GM13977 (cell line): ENCODE data around the gene SLC46A3.

Experiments used
- DNase-seq: peaks from one replicate; pipeline ENCODE4 v3.0.0; 2012; ENCODE audit warnings: low spot score
- in situ Hi-C: fragments of 300-500 bp; cut with MboI; formaldehyde crosslinking; loops from one replicate; pipeline ENCODE4 v1.12.0; 2022; ENCODE audit warnings: low sequenced_read_pairs, low pct_unique_long_range_greater_than_20kb, mixed read lengths, inconsistent platforms; ENCODE audit not compliant: unreplicated experiment
- TF ChIP-seq, protein P1 (sequence below): IDR thresholded peaks from 2 replicates; pipeline ENCODE4 v1.5.1; 2012; ENCODE audit warnings: mild to moderate bottlenecking, control low read depth; ENCODE audit not compliant: insufficient read depth; ENCODE audit errors: extremely low read depth, missing control alignments

SLC46A3 gene

DNA sequence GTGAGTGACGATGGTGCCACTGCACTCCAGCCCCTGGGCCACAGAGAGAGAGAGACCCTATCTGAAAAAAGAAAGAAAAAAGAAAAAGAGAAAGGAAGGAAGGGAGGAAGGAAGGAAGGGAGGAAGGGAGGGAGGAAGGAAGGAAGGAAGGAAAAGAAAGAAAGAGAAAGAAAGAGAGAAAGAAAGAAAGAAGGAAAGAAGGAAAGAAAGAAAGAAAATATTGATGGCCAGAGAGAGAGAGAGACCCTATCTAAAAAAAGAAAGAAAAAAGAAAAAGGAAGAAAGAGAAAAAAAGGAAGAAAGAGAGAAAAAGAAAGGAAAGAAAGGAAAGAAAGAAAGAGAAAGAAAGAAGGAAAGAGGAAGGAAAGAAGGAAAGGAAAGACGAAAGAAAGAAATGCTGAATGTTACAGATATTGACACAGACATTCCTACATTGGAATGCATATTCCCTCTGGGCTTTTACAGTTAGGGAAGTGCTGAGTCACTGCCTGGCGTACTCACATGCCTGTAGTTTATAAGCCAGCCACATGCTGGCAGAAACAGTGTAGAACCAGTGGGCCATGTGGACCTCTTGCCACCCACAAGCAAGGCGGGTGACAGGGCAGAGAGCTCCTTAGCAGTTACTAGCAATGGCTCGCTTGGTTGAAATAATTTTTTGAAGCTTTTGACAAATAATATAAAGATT lies 34.6 kb upstream of the SLC46A3 start:
- in situ Hi-C loops = no loop called here
- DNase-seq = no peak
- TF ChIP-seq, protein P1, sequence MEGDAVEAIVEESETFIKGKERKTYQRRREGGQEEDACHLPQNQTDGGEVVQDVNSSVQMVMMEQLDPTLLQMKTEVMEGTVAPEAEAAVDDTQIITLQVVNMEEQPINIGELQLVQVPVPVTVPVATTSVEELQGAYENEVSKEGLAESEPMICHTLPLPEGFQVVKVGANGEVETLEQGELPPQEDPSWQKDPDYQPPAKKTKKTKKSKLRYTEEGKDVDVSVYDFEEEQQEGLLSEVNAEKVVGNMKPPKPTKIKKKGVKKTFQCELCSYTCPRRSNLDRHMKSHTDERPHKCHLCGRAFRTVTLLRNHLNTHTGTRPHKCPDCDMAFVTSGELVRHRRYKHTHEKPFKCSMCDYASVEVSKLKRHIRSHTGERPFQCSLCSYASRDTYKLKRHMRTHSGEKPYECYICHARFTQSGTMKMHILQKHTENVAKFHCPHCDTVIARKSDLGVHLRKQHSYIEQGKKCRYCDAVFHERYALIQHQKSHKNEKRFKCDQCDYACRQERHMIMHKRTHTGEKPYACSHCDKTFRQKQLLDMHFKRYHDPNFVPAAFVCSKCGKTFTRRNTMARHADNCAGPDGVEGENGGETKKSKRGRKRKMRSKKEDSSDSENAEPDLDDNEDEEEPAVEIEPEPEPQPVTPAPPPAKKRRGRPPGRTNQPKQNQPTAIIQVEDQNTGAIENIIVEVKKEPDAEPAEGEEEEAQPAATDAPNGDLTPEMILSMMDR = no peak

DNA sequence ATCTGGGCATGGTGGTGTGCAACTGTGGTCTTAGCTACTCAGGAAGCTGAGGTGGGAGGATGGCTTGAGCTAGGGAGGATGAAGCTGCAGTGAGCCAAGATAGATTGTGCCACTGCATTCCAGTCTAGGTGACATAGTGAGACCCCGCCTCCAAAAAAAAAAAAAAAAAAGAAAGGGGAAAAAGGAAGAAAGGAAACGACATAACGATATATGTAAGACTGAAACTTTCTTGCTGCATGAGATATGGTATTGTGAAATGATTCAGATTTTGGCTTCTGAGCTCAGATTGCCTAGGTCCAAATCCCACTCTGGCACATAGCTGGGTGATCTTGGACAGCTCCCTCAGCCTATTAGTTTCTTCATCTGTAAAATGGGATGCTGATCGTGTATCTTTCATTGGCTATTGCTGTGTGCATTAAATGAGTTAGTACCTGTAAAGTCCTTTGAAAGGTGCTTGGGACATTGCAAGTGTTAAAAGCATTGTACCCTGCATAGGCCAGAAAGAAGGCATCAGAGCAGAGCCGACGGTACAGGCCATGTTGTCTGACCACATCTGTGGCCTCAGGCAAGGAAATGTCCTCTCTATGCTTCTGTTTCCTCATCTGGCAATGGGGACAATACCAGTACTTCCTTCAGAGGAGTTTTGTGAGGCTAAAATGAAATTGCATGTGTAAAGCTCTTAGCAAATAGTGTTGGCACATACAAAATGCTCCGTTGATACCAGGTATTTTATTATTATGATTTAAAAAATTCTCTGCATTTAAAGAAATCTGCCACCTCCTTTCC lies 32.6 kb upstream of the SLC46A3 start:
- DNase-seq = no peak
- in situ Hi-C loops = no loop called here
- TF ChIP-seq, protein P1 = no peak

DNA sequence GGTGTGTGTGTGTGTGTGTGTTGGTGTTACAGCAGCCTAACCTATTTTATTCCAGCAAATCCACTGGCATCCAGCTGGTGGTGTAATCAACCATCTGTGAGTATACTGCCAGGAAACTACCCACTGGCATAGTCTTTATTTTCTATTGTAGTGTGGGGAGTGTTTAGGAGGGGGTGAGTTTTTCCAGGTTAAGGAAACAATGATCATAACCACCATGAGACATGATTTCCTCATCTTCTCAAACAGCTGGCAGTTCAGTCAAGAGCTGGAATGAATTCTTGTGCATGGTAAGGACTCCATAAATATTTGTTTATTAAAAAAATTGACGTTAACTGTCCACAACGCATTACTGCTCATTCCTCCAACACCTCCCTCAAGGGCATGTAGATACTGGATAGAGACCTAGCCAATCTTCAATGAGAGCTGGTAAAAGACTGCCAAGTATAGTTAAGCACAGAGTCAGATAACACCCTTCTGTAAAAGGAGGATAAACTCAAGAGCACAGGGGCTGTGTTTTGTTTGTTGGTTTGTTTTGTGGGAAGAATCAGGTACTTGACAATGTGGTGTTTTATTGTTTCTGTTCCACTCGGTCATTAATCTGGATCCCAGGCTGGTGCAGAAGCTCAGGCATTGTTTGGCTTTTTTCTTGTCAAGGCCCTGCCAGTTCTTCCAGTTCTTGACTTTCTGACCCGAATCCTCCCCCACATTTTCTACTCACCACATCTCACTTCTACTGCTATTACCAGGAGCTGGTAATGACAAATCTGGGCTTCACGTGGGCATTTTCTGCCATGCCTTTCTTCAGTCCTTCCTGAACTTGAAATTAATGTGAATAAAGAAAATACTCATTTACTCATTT lies 31.6 kb upstream of the SLC46A3 start:
- in situ Hi-C loops = no loop called here
- TF ChIP-seq, protein P1 = no peak
- no peak for DNase-seq

DNA sequence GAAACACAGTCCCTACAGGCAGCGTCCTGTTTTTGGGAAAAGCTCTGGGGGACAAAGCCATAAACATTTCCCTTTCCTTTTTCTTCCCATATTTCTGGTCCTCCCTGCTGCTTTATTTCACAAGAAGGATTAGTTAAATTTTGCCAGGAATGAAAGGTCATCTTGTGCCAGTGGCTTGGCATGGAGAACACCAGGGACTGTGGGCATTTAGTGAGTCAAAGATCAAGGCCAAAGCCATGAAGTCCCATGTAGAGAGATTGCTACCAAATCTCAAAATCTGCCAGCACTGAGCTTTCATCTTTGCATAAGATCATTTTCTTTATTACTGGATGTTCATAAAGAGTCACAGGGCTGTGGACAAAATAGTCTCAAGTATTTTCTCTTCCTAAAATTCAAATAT lies 29.1 kb upstream of the SLC46A3 start:
- no peak for DNase-seq
- in situ Hi-C loops = no loop called here
- TF ChIP-seq, protein P1 = no peak

DNA sequence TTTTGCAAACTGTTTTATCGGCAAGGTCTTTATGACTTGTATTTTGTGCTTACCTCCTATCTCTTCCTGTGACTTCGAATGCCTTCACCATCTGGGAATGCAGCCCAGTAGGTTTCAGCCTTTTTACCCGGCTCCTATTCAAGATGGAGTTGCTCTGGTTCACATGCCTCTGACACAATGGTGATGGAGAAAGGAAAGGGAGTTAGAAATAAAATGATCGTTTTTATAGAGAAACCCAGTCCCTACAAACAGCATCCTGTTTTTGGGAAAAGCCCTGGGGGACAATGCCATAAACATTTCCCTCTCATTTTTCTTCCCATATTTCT lies 27.5 kb upstream of the SLC46A3 start:
- in situ Hi-C loops = no loop called here
- no peak for DNase-seq
- TF ChIP-seq, protein P1 = no peak

DNA sequence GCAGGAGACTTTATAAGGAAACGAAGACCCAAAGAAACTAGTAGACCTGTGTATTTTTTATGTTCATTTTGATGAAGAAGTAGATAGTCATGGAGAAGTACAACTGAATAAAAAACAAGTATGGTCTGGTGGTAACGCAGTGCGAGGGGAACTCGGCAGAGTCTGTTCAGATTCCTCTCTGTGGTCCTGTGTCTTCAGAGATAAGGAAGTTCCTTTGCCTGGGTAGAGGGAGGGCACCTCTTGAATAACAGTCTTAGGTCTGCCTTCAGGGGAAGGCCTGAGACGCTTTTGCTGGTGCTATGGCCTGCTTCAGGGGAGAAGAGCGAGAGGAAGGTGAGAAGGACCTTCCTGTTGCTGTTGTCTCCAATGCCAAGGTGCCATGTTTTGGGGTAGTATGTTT lies 25.9 kb upstream of the SLC46A3 start:
- TF ChIP-seq, protein P1 = no peak
- in situ Hi-C loops = no loop called here
- no peak for DNase-seq
